HG02798 (cell line): Measurements from ENCODE around the gene KSR2.
"Not testable (repeated sequence)": the region's sequence is repeated elsewhere in the genome, so short reads cannot be mapped to it uniquely, and the experiment has no call there.

Experiments used
- ATAC-seq: cut with Tn5 transposase; IDR thresholded peaks from one replicate; pipeline ENCODE4 v1.9.1; 2021; ENCODE audit warnings: mild to moderate bottlenecking; ENCODE audit not compliant: unreplicated experiment, poor library complexity

Gene KSR2

GRCh38 chr12:117863002-117863709, 105.6 kb downstream of the KSR2 start:
- ATAC-seq = no peak

- no peak for ATAC-seq
Measured at GRCh38 chr12:117861691-117862090, 107.1 kb downstream of the KSR2 start.

- ATAC-seq = not testable (repeated sequence)
Measured at GRCh38 chr12:117860787-117861290, 108.0 kb downstream of the KSR2 start.

- ATAC-seq = no peak
Measured at GRCh38 chr12:117860111-117860510, 108.7 kb downstream of the KSR2 start.

- ATAC-seq = no peak
Measured at GRCh38 chr12:117857632-117858612, 110.9 kb downstream of the KSR2 start.

GRCh38 chr12:117857139-117857538, 111.7 kb downstream of the KSR2 start:
- not testable (repeated sequence) for ATAC-seq

GRCh38 chr12:117855165-117855564, 113.6 kb downstream of the KSR2 start:
- no peak for ATAC-seq

GRCh38 chr12:117854339-117855012, 114.3 kb downstream of the KSR2 start:
- ATAC-seq = no peak

GRCh38 chr12:117853600-117853999, 115.2 kb downstream of the KSR2 start:
- no peak for ATAC-seq

GRCh38 chr12:117850048-117850447, 118.7 kb downstream of the KSR2 start:
- peak; percentile 45 for ATAC-seq

- ATAC-seq = no peak
Measured at GRCh38 chr12:117847371-117847770, 121.4 kb downstream of the KSR2 start.

GRCh38 chr12:117845271-117845904, 123.4 kb downstream of the KSR2 start:
- no peak for ATAC-seq

- no peak for ATAC-seq
Measured at GRCh38 chr12:117844114-117844830, 124.5 kb downstream of the KSR2 start.

- no peak for ATAC-seq
Measured at GRCh38 chr12:117842630-117843029, 126.2 kb downstream of the KSR2 start.

- ATAC-seq = no peak
Measured at GRCh38 chr12:117842220-117842619, 126.6 kb downstream of the KSR2 start.

GRCh38 chr12:117837737-117838050, 131.1 kb downstream of the KSR2 start:
- no peak for ATAC-seq

- peak; percentile 52 for ATAC-seq
Measured at GRCh38 chr12:117836999-117837736, 131.6 kb downstream of the KSR2 start.

GRCh38 chr12:117836476-117836875, 132.3 kb downstream of the KSR2 start:
- ATAC-seq = no peak

- ATAC-seq = no peak
Measured at GRCh38 chr12:117835156-117835555, 133.6 kb downstream of the KSR2 start.
